ENCODE results near the gene ZNF804A. TPM values are rescaled to one million over a fixed set of nuclear protein-coding genes. Genes with fewer than 3 reads are reported as not detected.

The ZNF804A gene
- total RNA-seq, 2 donors from 2014 or later = not detected

DNA sequence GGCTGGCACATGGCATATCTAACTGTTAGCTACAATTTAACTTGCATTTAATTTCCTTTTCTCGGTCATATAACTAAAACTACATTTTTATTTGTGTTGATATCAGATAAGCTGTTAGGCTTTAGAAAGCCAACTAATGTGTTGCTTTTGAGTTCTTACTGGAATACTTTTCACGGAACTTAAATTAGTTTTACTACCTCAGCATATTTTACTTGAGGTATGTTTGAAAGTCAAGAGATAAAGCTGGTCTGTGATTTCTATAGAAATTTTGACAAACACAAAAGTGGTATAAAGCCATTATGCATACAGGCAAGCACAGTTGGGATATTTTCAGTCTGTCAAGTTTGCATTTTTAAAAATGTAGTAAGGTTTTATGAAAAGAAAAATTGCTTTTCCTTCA lies 162.6 kb downstream of the ZNF804A start:
- TF ChIP-seq POLR2A (IDR thresholded peaks at IDR 0.05) = no peak
- TF ChIP-seq, protein P1, sequence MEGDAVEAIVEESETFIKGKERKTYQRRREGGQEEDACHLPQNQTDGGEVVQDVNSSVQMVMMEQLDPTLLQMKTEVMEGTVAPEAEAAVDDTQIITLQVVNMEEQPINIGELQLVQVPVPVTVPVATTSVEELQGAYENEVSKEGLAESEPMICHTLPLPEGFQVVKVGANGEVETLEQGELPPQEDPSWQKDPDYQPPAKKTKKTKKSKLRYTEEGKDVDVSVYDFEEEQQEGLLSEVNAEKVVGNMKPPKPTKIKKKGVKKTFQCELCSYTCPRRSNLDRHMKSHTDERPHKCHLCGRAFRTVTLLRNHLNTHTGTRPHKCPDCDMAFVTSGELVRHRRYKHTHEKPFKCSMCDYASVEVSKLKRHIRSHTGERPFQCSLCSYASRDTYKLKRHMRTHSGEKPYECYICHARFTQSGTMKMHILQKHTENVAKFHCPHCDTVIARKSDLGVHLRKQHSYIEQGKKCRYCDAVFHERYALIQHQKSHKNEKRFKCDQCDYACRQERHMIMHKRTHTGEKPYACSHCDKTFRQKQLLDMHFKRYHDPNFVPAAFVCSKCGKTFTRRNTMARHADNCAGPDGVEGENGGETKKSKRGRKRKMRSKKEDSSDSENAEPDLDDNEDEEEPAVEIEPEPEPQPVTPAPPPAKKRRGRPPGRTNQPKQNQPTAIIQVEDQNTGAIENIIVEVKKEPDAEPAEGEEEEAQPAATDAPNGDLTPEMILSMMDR (IDR thresholded peaks at IDR 0.05) = no peak
- intact Hi-C loops (cut with DNase I) = no loop called here
- Histone ChIP-seq H3K4me3 (no peak overlapping the region), H3K9me3 (no peaks in the 10 kb centered on the region), H3K4me1 (no peaks in the 10 kb centered on the region), H3K27ac (no peak overlapping the region), H3K36me3 (replicated peaks in 1 of 2; ENCODE audit: insufficient read depth in 1 of 2, low read depth in 2 of 2) (no peaks in the 10 kb centered on the region), H3K27me3 (no peaks in the 10 kb centered on the region)
- ATAC-seq (no peak), DNase-seq (no peak)
- WGBS, 2 donors = 56 to 67% methylated on average over 2 of the region's 2 CpGs

GRCh38 chr2:184765112-184765895 lies 167.0 kb downstream of the ZNF804A start:
- H3K36me3 ChIP-seq (replicated peaks in 1 of 2; ENCODE audit: insufficient read depth in 1 of 2, low read depth in 2 of 2) = no peaks in the 10 kb centered on the region
- TF ChIP-seq, protein P1 (IDR thresholded peaks at IDR 0.05) = no peak
- no peak for TF ChIP-seq POLR2A (IDR thresholded peaks at IDR 0.05)
- no peak for DNase-seq
- no peak overlapping the region for H3K27ac ChIP-seq
- 68 to 71% methylated on average over 10 of the region's 10 CpGs for WGBS, 2 donors
- no peaks in the 10 kb centered on the region for H3K27me3 ChIP-seq
- no peak overlapping the region for H3K4me3 ChIP-seq
- no peaks in the 10 kb centered on the region for H3K9me3 ChIP-seq
- no peak for ATAC-seq
- no peaks in the 10 kb centered on the region for H3K4me1 ChIP-seq
- intact Hi-C loops (cut with DNase I) = no loop called here

DNA sequence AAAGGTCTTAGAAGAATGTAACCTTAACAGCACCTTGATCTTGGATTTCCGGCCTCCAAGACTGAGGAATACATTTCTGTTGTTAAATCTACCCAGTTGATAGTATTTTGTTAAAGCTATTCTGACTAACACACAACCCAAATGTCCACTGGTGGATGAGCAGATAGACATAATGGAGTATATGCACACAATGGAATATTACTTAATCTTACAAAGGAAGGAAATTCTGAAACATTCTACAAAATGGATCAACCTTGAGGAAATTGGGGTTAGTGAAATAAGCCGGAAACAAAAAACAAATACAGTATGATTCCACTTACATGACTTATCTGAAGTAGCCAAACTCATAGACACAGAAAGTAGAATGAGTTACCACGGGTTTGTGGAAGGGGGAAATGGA lies 168.7 kb downstream of the ZNF804A start:
- ATAC-seq (no peak), DNase-seq (no peak)
- no peak overlapping the region for H3K4me3 ChIP-seq
- H3K27ac ChIP-seq = no peak overlapping the region
- H3K36me3 ChIP-seq (replicated peaks in 1 of 2; ENCODE audit: insufficient read depth in 1 of 2, low read depth in 2 of 2) = no peaks in the 10 kb centered on the region
- H3K27me3 ChIP-seq = no peaks in the 10 kb centered on the region
- intact Hi-C loops (cut with DNase I) = no loop called here
- no peaks in the 10 kb centered on the region for H3K9me3 ChIP-seq
- no peak for TF ChIP-seq POLR2A (IDR thresholded peaks at IDR 0.05)
- TF ChIP-seq, protein P1 (IDR thresholded peaks at IDR 0.05) = no peak
- WGBS, 2 donors = 68 to 75% methylated on average over 3 of the region's 3 CpGs
- no peaks in the 10 kb centered on the region for H3K4me1 ChIP-seq

DNA sequence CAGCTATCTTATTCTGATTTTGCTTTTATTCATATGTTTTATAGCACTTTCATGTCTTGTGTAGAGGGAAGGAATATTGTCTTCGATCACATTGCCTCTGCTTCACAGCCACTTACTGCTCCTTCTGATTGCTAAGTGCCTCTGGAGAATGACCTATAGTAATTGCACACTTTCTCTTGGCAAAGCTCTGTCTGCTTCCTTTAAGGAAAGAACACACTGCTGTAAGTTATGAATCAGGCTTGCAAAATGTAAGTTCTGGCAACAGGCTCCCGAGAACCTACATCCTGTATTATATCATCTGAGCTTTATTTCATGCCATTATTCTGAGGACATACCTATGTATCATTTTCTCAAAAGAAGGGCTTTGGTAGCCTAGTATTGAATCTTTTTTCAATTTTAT lies 170.7 kb downstream of the ZNF804A start:
- no peak for DNase-seq
- TF ChIP-seq POLR2A (IDR thresholded peaks at IDR 0.05) = no peak
- TF ChIP-seq, protein P1 (IDR thresholded peaks at IDR 0.05) = no peak
- H3K27me3 ChIP-seq = no peaks in the 10 kb centered on the region
- H3K4me1 ChIP-seq = no peaks in the 10 kb centered on the region
- ATAC-seq = no peak
- H3K9me3 ChIP-seq = no peaks in the 10 kb centered on the region
- H3K27ac ChIP-seq = no peak overlapping the region
- H3K4me3 ChIP-seq = no peak overlapping the region
- intact Hi-C loops (cut with DNase I) = no loop called here
- WGBS, 2 donors = 53 to 82% methylated on average over 2 of the region's 2 CpGs
- no peaks in the 10 kb centered on the region for H3K36me3 ChIP-seq (replicated peaks in 1 of 2; ENCODE audit: insufficient read depth in 1 of 2, low read depth in 2 of 2)

DNA sequence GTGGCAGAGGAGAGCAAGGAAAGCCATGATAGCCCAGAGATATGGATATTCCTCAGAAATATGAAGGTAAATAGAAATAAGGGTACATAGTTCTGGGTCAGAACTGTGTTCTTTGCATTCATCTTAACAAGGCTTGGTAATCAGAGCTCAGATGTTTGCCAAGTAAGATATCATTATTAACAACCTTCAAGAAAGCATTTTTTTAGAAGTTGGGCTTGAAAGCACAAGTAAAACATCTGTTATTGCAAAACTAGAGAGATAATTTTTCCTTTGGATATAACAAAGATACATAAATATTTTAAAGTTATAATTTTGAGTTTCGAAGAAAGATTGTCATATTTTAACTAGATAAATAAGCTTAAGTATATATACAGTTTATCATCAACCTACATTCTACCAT lies 171.4 kb downstream of the ZNF804A start:
- ATAC-seq (no peak), DNase-seq (no peak)
- WGBS, 2 donors = 35% methylated on average over 1 of the region's 1 CpG
- H3K36me3 ChIP-seq (replicated peaks in 1 of 2; ENCODE audit: insufficient read depth in 1 of 2, low read depth in 2 of 2) = no peaks in the 10 kb centered on the region
- TF ChIP-seq, protein P1 (IDR thresholded peaks at IDR 0.05) = no peak
- no peak for TF ChIP-seq POLR2A (IDR thresholded peaks at IDR 0.05)
- no peaks in the 10 kb centered on the region for H3K27me3 ChIP-seq
- intact Hi-C loops (cut with DNase I) = no loop called here
- H3K27ac ChIP-seq = no peak overlapping the region
- H3K4me1 ChIP-seq = no peaks in the 10 kb centered on the region
- H3K4me3 ChIP-seq = no peak overlapping the region
- no peaks in the 10 kb centered on the region for H3K9me3 ChIP-seq
